ENCODE results near the gene FAM227A. TPM values are rescaled to one million over a fixed set of nuclear protein-coding genes. Genes with fewer than 3 reads are reported as not detected.

The FAM227A gene
- total and polyA plus RNA-seq, 2 of the 8 experiments (the other 6 are each of a cell fraction or from before 2014, with no cell fraction given) = 2.1 to 3.9 TPM

- no peak for DNase-seq (ENCODE audit: low read depth in 1 of 2, low spot score in 2 of 2)
- WGBS, 2 experiments (ENCODE audit: extremely low coverage in 1 of 2, insufficient coverage in 1 of 2, insufficient read length in 1 of 2, insufficient replicate concordance in 2 of 2, low coverage in 1 of 2, low lambda C conversion rate in 2 of 2, missing lambda C conversion rate in 1 of 2) = 96% methylated on average over 3 of the region's 3 CpGs; no CpG with 5 or more reads in 1 of the 2 experiments
- Histone ChIP-seq H4K20me1 (replicated peaks in 1 of 2; ENCODE audit: control insufficient read depth in 1 of 2, insufficient read depth in 2 of 2, low read length in 2 of 2) (peaks cover 0 to 6% of the 10 kb centered on the region in 2 experiments), H3K9ac (replicated peaks in 1 of 4; ENCODE audit: extremely low read depth in 1 of 4, low read depth in 3 of 4, low read length in 3 of 4) (no peak overlapping the region), H4K5ac (ENCODE audit: insufficient read length, low read depth, low read length) (no peak overlapping the region), H3K4me2 (ENCODE audit: insufficient read depth in 1 of 2, low read depth in 2 of 2, low read length in 2 of 2) (no peak overlapping the region), H3K9me3 (ENCODE audit: insufficient read depth in 2 of 2, low read depth in 1 of 2, low read length in 1 of 2) (no peaks in the 10 kb centered on the region), H2BK20ac (ENCODE audit: low read length) (no peak overlapping the region), H3K79me2 (ENCODE audit: control insufficient read depth in 1 of 2, insufficient read depth in 2 of 2, low read length in 2 of 2) (peaks cover 0 to 37% of the 10 kb centered on the region in 2 experiments; a peak in 2 of 4 replicates), H3K4me3 (ENCODE audit: extremely low read depth in 1 of 4, insufficient read depth in 2 of 4, low read depth in 3 of 4, low read length in 4 of 4) (no peak overlapping the region), H3K36me3 (ENCODE audit: control insufficient read depth in 2 of 4, insufficient read depth in 4 of 4, low read length in 3 of 4) (no peaks in the 10 kb centered on the region; a peak in 2 of 8 replicates), H3K23me2 (ENCODE audit: low read depth, low read length) (peaks cover 7% of the 10 kb centered on the region), H3K23ac (ENCODE audit: insufficient read length) (no peak overlapping the region), H2AFZ (ENCODE audit: low read length) (no peak overlapping the region), H3K27ac (ENCODE audit: low read depth, low read length) (no peak overlapping the region), H3K18ac (ENCODE audit: extremely low read depth, low read length) (no peak overlapping the region), H2BK5ac (ENCODE audit: low read depth, low read length) (no peak overlapping the region), H3K27me3 (replicated peaks in 1 of 4; ENCODE audit: control insufficient read depth in 3 of 4, extremely low read depth in 1 of 4, insufficient read depth in 3 of 4, low read length in 3 of 4) (no peaks in the 10 kb centered on the region), H4K91ac (replicated peaks; ENCODE audit: insufficient read length, low read length) (no peak overlapping the region), H3K79me1 (ENCODE audit: low read depth, low read length) (peaks cover 9% of the 10 kb centered on the region; the same call in 1 of the 2 replicates), H3K56ac (replicated peaks; ENCODE audit: insufficient read length, low read depth, low read length) (no peak overlapping the region), H3K4me1 (replicated peaks in 1 of 4; ENCODE audit: control insufficient read depth in 3 of 4, insufficient read depth in 4 of 4, low read length in 3 of 4) (peaks cover 0 to 6% (median 5%) of the 10 kb centered on the region in 4 experiments; a peak in 4 of 7 replicates), H2BK12ac (ENCODE audit: low read depth, low read length) (no peak overlapping the region), H2BK120ac (replicated peaks; ENCODE audit: low read depth, low read length) (no peak overlapping the region), H3K4ac (replicated peaks; ENCODE audit: insufficient read length, low read depth, low read length) (no peak overlapping the region), H3K14ac (ENCODE audit: insufficient read length) (no peak overlapping the region), H2BK15ac (ENCODE audit: low read length) (no peak overlapping the region), H2AK5ac (ENCODE audit: low read depth, low read length) (no peak overlapping the region), H4K8ac (ENCODE audit: extremely low read depth, insufficient read depth, low read length) (no peak overlapping the region)
- ChIA-PET POLR2A (ENCODE audit: partially characterized antibody) (interaction anchor here (0.6 to 13.1 kb wide), 3 partner anchors 12 to 737 kb away, joined by 3 to 123 read pairs (median 4); partner anchors contain the start of gene TOMM22), CTCF (ENCODE audit: partially characterized antibody) (interaction anchor here (1.9 kb wide), 1 partner anchor 14 kb away, joined by 5 read pairs; the partner anchor contains the start of gene TOMM22)
- FAIRE-seq = no peak
- no peak for TF ChIP-seq YY1 (IDR thresholded peaks at IDR 0.05; ENCODE audit: low read depth, low read length)
- TF ChIP-seq KDM5A (IDR thresholded peaks at IDR 0.05; ENCODE audit: low read length) = no peak
Measured at GRCh38 chr22:38694940-38695339, 38.7 kb upstream of the FAM227A start.
